ENCODE results near the gene GJA1. TPM values are rescaled to one million over a fixed set of nuclear protein-coding genes. Genes with fewer than 3 reads are reported as not detected.

The GJA1 gene
- total RNA-seq, 1 experiment from 2014 or later = not detected

DNA sequence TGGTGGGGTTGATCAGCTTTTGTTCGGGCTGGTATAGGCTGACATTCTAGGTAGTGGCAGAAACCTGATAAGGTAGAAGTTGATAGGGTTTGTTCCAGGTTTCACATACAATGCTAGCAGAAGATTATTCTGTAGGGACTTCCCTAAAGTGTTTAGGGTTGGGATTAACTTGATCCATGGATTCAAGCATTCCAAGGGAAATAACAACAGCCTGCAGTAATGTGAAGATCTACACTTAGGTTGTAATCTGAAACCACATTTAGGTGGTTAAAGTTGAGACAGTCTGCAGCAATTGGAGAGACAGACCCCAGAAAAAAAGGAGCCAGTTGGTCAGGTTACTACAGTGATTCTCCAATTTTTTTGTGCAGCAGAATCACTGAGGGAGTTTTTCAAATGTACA, 56.1 kb downstream of the GJA1 start:
- Mint-ChIP-seq H3K4me3 (ENCODE audit: unreplicated experiment) (no peak overlapping the region), H3K27me3 (ENCODE audit: insufficient read depth, unreplicated experiment) (no peaks in the 10 kb centered on the region), H3K36me3 (ENCODE audit: insufficient read depth, unreplicated experiment) (no peaks in the 10 kb centered on the region), H3K27ac (ENCODE audit: low read depth, unreplicated experiment) (no peak overlapping the region), H3K4me1 (ENCODE audit: insufficient read depth, unreplicated experiment) (no peaks in the 10 kb centered on the region), H3K9me3 (ENCODE audit: unreplicated experiment) (no peaks in the 10 kb centered on the region)
- no peak for DNase-seq (ENCODE audit: unreplicated experiment)
- TF ChIP-seq, protein P1, sequence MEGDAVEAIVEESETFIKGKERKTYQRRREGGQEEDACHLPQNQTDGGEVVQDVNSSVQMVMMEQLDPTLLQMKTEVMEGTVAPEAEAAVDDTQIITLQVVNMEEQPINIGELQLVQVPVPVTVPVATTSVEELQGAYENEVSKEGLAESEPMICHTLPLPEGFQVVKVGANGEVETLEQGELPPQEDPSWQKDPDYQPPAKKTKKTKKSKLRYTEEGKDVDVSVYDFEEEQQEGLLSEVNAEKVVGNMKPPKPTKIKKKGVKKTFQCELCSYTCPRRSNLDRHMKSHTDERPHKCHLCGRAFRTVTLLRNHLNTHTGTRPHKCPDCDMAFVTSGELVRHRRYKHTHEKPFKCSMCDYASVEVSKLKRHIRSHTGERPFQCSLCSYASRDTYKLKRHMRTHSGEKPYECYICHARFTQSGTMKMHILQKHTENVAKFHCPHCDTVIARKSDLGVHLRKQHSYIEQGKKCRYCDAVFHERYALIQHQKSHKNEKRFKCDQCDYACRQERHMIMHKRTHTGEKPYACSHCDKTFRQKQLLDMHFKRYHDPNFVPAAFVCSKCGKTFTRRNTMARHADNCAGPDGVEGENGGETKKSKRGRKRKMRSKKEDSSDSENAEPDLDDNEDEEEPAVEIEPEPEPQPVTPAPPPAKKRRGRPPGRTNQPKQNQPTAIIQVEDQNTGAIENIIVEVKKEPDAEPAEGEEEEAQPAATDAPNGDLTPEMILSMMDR (IDR thresholded peaks at IDR 0.05; ENCODE audit: unreplicated experiment) = no peak
- ChIA-PET CTCF (interaction anchor here (0.6 to 0.9 kb wide), 2 partner anchors 8 to 52 kb away, joined by 3 read pairs; no protein-coding TSS in a partner anchor), POLR2A (interaction anchor here (1.1 kb wide), 1 partner anchor 10 kb away, joined by 3 read pairs; no protein-coding TSS in a partner anchor)
- intact Hi-C loops (cut with micrococcal nuclease) = no loop called here
- BruUV-seq (replicated peaks) = no TSS peak

DNA sequence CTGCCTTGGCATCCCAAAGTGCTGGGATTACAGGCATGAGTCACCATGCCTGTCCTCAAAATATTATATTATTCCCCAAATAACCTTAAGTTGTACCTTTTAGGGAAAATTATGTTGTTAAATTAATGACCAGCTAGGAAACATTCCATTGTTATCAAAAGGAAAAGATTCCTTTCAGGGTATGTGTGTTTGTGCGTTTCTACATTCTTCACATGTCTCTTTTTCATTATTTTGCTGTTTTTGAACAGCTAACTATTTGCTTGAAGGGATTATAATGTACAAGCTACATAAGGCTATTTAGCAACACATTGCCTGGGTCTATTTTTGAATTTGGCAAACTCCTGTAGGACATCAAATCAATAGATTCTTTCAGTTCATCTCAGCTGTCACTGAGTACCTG, 57.1 kb downstream of the GJA1 start:
- H3K27ac Mint-ChIP-seq (ENCODE audit: low read depth, unreplicated experiment) = no peak overlapping the region
- TF ChIP-seq, protein P1 (IDR thresholded peaks at IDR 0.05; ENCODE audit: unreplicated experiment) = no peak
- no TSS peak for BruUV-seq (replicated peaks)
- intact Hi-C loops (cut with micrococcal nuclease) = no loop called here
- no peaks in the 10 kb centered on the region for H3K4me1 Mint-ChIP-seq (ENCODE audit: insufficient read depth, unreplicated experiment)
- ChIA-PET POLR2A (interaction anchor here (0.7 to 1.1 kb wide), 2 partner anchors 11 to 66 kb away, joined by 3 read pairs; no protein-coding TSS in a partner anchor), CTCF (interaction anchor here (0.5 to 1.1 kb wide), 4 partner anchors 9 to 92 kb away, joined by 3 to 5 read pairs (median 4); no protein-coding TSS in a partner anchor)
- no peak overlapping the region for H3K4me3 Mint-ChIP-seq (ENCODE audit: unreplicated experiment)
- no peaks in the 10 kb centered on the region for H3K9me3 Mint-ChIP-seq (ENCODE audit: unreplicated experiment)
- no peaks in the 10 kb centered on the region for H3K27me3 Mint-ChIP-seq (ENCODE audit: insufficient read depth, unreplicated experiment)
- no peaks in the 10 kb centered on the region for H3K36me3 Mint-ChIP-seq (ENCODE audit: insufficient read depth, unreplicated experiment)
- DNase-seq (ENCODE audit: unreplicated experiment) = no peak

GRCh38 chr6:121497970-121498375, 62.5 kb downstream of the GJA1 start:
- H3K27me3 Mint-ChIP-seq (ENCODE audit: insufficient read depth, unreplicated experiment) = no peaks in the 10 kb centered on the region
- H3K36me3 Mint-ChIP-seq (ENCODE audit: insufficient read depth, unreplicated experiment) = no peaks in the 10 kb centered on the region
- TF ChIP-seq, protein P1 (IDR thresholded peaks at IDR 0.05; ENCODE audit: unreplicated experiment) = no peak
- intact Hi-C loops (cut with micrococcal nuclease) = no loop called here
- no peak overlapping the region for H3K4me3 Mint-ChIP-seq (ENCODE audit: unreplicated experiment)
- CTCF ChIA-PET = interaction anchor here (0.6 kb wide), 1 partner anchor 48 kb away, joined by 5 read pairs; no protein-coding TSS in a partner anchor
- no peaks in the 10 kb centered on the region for H3K9me3 Mint-ChIP-seq (ENCODE audit: unreplicated experiment)
- no peak for DNase-seq (ENCODE audit: unreplicated experiment)
- no peaks in the 10 kb centered on the region for H3K4me1 Mint-ChIP-seq (ENCODE audit: insufficient read depth, unreplicated experiment)
- BruUV-seq (replicated peaks) = no TSS peak
- POLR2A ChIA-PET = no interaction called here
- no peak overlapping the region for H3K27ac Mint-ChIP-seq (ENCODE audit: low read depth, unreplicated experiment)

DNA sequence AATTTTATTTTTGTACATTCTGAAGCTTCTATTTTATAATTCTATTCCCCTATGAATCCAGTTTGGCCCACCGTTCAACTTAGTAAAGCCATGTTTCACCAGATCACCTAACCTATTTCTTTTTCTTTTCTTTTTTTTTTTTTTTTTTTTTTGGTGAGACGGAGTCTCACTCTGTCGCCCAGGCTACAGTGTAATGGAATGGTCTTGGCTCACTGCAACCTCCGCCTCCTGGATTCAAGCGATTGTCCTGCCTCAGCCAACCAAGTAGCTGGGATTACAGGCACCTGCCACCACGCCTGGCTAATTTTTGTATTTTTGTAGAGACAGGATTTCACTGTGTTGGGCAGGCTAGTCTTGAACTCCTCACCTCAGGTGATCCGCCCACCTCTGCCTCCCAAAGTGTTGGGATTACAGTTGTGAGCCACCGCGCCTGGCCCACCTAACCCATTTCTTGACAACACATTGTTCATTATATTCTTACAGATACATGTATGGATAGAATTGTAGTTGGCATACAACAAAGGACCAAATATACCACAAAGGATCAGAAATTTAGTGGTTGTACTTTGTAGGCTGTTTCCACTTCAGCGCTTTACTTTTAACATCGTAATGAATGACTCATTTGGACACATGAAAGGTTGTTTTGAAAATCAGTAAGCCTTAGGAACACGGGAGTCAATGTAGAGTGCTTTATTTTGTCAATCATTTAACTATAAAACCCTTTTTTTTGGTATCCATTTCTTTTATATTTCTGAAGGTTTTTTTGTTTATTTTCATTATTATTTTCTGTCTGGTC, 63.2 kb downstream of the GJA1 start:
- Mint-ChIP-seq H3K4me1 (ENCODE audit: insufficient read depth, unreplicated experiment) (peaks cover 6% of the 10 kb centered on the region), H3K27ac (ENCODE audit: low read depth, unreplicated experiment) (no peak overlapping the region), H3K36me3 (ENCODE audit: insufficient read depth, unreplicated experiment) (no peaks in the 10 kb centered on the region), H3K4me3 (ENCODE audit: unreplicated experiment) (no peak overlapping the region), H3K9me3 (ENCODE audit: unreplicated experiment) (no peaks in the 10 kb centered on the region), H3K27me3 (ENCODE audit: insufficient read depth, unreplicated experiment) (no peaks in the 10 kb centered on the region)
- CTCF ChIA-PET = no interaction called here
- POLR2A ChIA-PET = no interaction called here
- DNase-seq (ENCODE audit: unreplicated experiment) = no peak
- intact Hi-C loops (cut with micrococcal nuclease) = no loop called here
- BruUV-seq (replicated peaks) = no TSS peak
- TF ChIP-seq, protein P1 (IDR thresholded peaks at IDR 0.05; ENCODE audit: unreplicated experiment) = no peak

Other genes with a start within 250 kb of the GJA1 start
- gene TBC1D32, start 101.2 kb upstream of the GJA1 start, total RNA-seq (2022) = 10.2 and 11.0 TPM in 2 replicates

Measured in MCF 10A (cell line).